ENCODE results near the gene TFRC.
A peak's percentile ranks its signal among the peaks of the same experiment; 100 is the strongest.

The TFRC gene

GRCh38 chr3:196096382-196096953 lies 14.6 kb upstream of the TFRC start:
- no peak for DNase-seq
- Histone ChIP-seq H3K18ac (ENCODE audit: low read length) (no peak overlapping the region), H3K9ac (ENCODE audit: low read length) (no peak overlapping the region), H4K5ac (ENCODE audit: low read length) (no peak overlapping the region), H3K4ac (ENCODE audit: low read depth, low read length) (no peak overlapping the region), H3K27ac (ENCODE audit: low read depth, low read length) (no peak overlapping the region), H3K23ac (ENCODE audit: low read length) (no peak overlapping the region), H2BK5ac (ENCODE audit: low read length) (no peak overlapping the region), H3K79me1 (ENCODE audit: low read length) (no peaks in the 10 kb centered on the region), H3K4me1 (ENCODE audit: control insufficient read depth, low read depth, low read length) (no peaks in the 10 kb centered on the region), H2AK5ac (ENCODE audit: low read length) (no peak overlapping the region), H3K4me2 (ENCODE audit: low read length) (no peak overlapping the region), H2BK120ac (ENCODE audit: low read depth, low read length) (no peak overlapping the region), H3K79me2 (ENCODE audit: control insufficient read depth, insufficient read depth, low read length) (no peaks in the 10 kb centered on the region), H3K4me3 (ENCODE audit: low read length) (no peak overlapping the region), H2BK15ac (replicated peaks; ENCODE audit: low read depth) (no peak overlapping the region), H3K56ac (ENCODE audit: low read length) (no peak overlapping the region), H4K8ac (ENCODE audit: low read depth, low read length) (no peak overlapping the region), H3K27me3 (ENCODE audit: insufficient read depth, low read length, poor library complexity) (no peaks in the 10 kb centered on the region), H3K36me3 (ENCODE audit: control insufficient read depth, insufficient read depth, low read length) (no peaks in the 10 kb centered on the region)
- WGBS (ENCODE audit: extremely low coverage, insufficient coverage, low lambda C conversion rate): no CpG with 5 or more reads among the region's 11 CpGs

GRCh38 chr3:196093317-196094111 lies 11.6 kb upstream of the TFRC start:
- Histone ChIP-seq H3K4me3 (ENCODE audit: low read length) (no peak overlapping the region), H3K4me2 (ENCODE audit: low read length) (no peak overlapping the region), H3K4me1 (ENCODE audit: control insufficient read depth, low read depth, low read length) (no peaks in the 10 kb centered on the region), H2AK5ac (ENCODE audit: low read length) (no peak overlapping the region), H3K23ac (ENCODE audit: low read length) (no peak overlapping the region), H4K8ac (ENCODE audit: low read depth, low read length) (no peak overlapping the region), H3K27me3 (ENCODE audit: insufficient read depth, low read length, poor library complexity) (no peaks in the 10 kb centered on the region), H3K79me1 (ENCODE audit: low read length) (no peaks in the 10 kb centered on the region), H3K4ac (ENCODE audit: low read depth, low read length) (no peak overlapping the region), H2BK120ac (ENCODE audit: low read depth, low read length) (no peak overlapping the region), H2BK5ac (ENCODE audit: low read length) (no peak overlapping the region), H3K36me3 (ENCODE audit: control insufficient read depth, insufficient read depth, low read length) (no peaks in the 10 kb centered on the region), H3K9ac (ENCODE audit: low read length) (no peak overlapping the region), H2BK15ac (replicated peaks; ENCODE audit: low read depth) (no peak overlapping the region), H3K27ac (ENCODE audit: low read depth, low read length) (no peak overlapping the region), H3K79me2 (ENCODE audit: control insufficient read depth, insufficient read depth, low read length) (no peaks in the 10 kb centered on the region), H3K56ac (ENCODE audit: low read length) (no peak overlapping the region), H3K18ac (ENCODE audit: low read length) (no peak overlapping the region), H4K5ac (ENCODE audit: low read length) (no peak overlapping the region)
- WGBS (ENCODE audit: extremely low coverage, insufficient coverage, low lambda C conversion rate): no CpG with 5 or more reads among the region's 7 CpGs
- DNase-seq: no peak

GRCh38 chr3:196087906-196088305 lies 6.0 kb upstream of the TFRC start:
- H3K79me1 ChIP-seq (ENCODE audit: low read length): no peaks in the 10 kb centered on the region
- no peaks in the 10 kb centered on the region for H3K79me2 ChIP-seq (ENCODE audit: control insufficient read depth, insufficient read depth, low read length)
- no peak overlapping the region for H2BK5ac ChIP-seq (ENCODE audit: low read length)
- H3K36me3 ChIP-seq (ENCODE audit: control insufficient read depth, insufficient read depth, low read length): no peaks in the 10 kb centered on the region
- H4K8ac ChIP-seq (ENCODE audit: low read depth, low read length): no peak overlapping the region
- no peak overlapping the region for H3K18ac ChIP-seq (ENCODE audit: low read length)
- H3K4me1 ChIP-seq (ENCODE audit: control insufficient read depth, low read depth, low read length): no peaks in the 10 kb centered on the region
- H3K27me3 ChIP-seq (ENCODE audit: insufficient read depth, low read length, poor library complexity): no peaks in the 10 kb centered on the region
- no peak for DNase-seq
- WGBS (ENCODE audit: extremely low coverage, insufficient coverage, low lambda C conversion rate): no CpG with 5 or more reads among the region's 5 CpGs
- H3K23ac ChIP-seq (ENCODE audit: low read length): no peak overlapping the region
- H3K56ac ChIP-seq (ENCODE audit: low read length): no peak overlapping the region
- no peak overlapping the region for H2BK15ac ChIP-seq (replicated peaks; ENCODE audit: low read depth)
- H3K9ac ChIP-seq (ENCODE audit: low read length): no peak overlapping the region
- no peak overlapping the region for H3K4ac ChIP-seq (ENCODE audit: low read depth, low read length)
- H3K4me3 ChIP-seq (ENCODE audit: low read length): no peak overlapping the region
- no peak overlapping the region for H2BK120ac ChIP-seq (ENCODE audit: low read depth, low read length)
- H2AK5ac ChIP-seq (ENCODE audit: low read length): no peak overlapping the region
- no peak overlapping the region for H3K4me2 ChIP-seq (ENCODE audit: low read length)
- no peak overlapping the region for H4K5ac ChIP-seq (ENCODE audit: low read length)
- H3K27ac ChIP-seq (ENCODE audit: low read depth, low read length): no peak overlapping the region

GRCh38 chr3:196082619-196082971 lies 705 bp upstream of the TFRC start:
- Histone ChIP-seq H3K56ac (ENCODE audit: low read length) (no peak overlapping the region), H3K18ac (ENCODE audit: low read length) (no peak overlapping the region), H2BK15ac (replicated peaks; ENCODE audit: low read depth) (no peak overlapping the region), H3K27me3 (ENCODE audit: insufficient read depth, low read length, poor library complexity) (no peaks in the 10 kb centered on the region), H3K79me2 (ENCODE audit: control insufficient read depth, insufficient read depth, low read length) (peaks cover 34% of the 10 kb centered on the region), H3K4me2 (ENCODE audit: low read length) (no peak overlapping the region), H2BK120ac (ENCODE audit: low read depth, low read length) (no peak overlapping the region), H4K8ac (ENCODE audit: low read depth, low read length) (no peak overlapping the region), H3K9ac (ENCODE audit: low read length) (no peak overlapping the region), H2BK5ac (ENCODE audit: low read length) (no peak overlapping the region), H3K36me3 (ENCODE audit: control insufficient read depth, insufficient read depth, low read length) (no peaks in the 10 kb centered on the region), H3K79me1 (ENCODE audit: low read length) (peaks cover 5% of the 10 kb centered on the region), H3K4me1 (ENCODE audit: control insufficient read depth, low read depth, low read length) (peaks cover 4% of the 10 kb centered on the region), H2AK5ac (ENCODE audit: low read length) (no peak overlapping the region), H3K4me3 (ENCODE audit: low read length) (no peak overlapping the region), H3K4ac (ENCODE audit: low read depth, low read length) (no peak overlapping the region), H3K23ac (ENCODE audit: low read length) (no peak overlapping the region), H3K27ac (ENCODE audit: low read depth, low read length) (no peak overlapping the region), H4K5ac (ENCODE audit: low read length) (no peak overlapping the region)
- DNase-seq: no peak
- no CpG with 5 or more reads among the region's 6 CpGs for WGBS (ENCODE audit: extremely low coverage, insufficient coverage, low lambda C conversion rate)

GRCh38 chr3:196081002-196081833 lies 672 bp downstream of the TFRC start:
- Histone ChIP-seq H2AK5ac (ENCODE audit: low read length) (no peak overlapping the region), H3K36me3 (ENCODE audit: control insufficient read depth, insufficient read depth, low read length) (no peaks in the 10 kb centered on the region), H3K27me3 (ENCODE audit: insufficient read depth, low read length, poor library complexity) (no peaks in the 10 kb centered on the region), H2BK15ac (replicated peaks; ENCODE audit: low read depth) (no peak overlapping the region), H3K4ac (ENCODE audit: low read depth, low read length) (peak overlapping the region; percentile 44), H3K4me2 (ENCODE audit: low read length) (peak overlapping the region; percentile 98), H3K9ac (ENCODE audit: low read length) (peak overlapping the region; percentile 94), H3K4me1 (ENCODE audit: control insufficient read depth, low read depth, low read length) (peaks cover 4% of the 10 kb centered on the region), H2BK120ac (ENCODE audit: low read depth, low read length) (no peak overlapping the region), H3K4me3 (ENCODE audit: low read length) (peak overlapping the region; percentile 97), H3K56ac (ENCODE audit: low read length) (peak overlapping the region; percentile 97), H4K5ac (ENCODE audit: low read length) (no peak overlapping the region), H3K18ac (ENCODE audit: low read length) (peak overlapping the region; percentile 46), H3K79me2 (ENCODE audit: control insufficient read depth, insufficient read depth, low read length) (peaks cover 38% of the 10 kb centered on the region), H2BK5ac (ENCODE audit: low read length) (peak overlapping the region; percentile 69), H3K23ac (ENCODE audit: low read length) (peak overlapping the region; percentile 89), H3K79me1 (ENCODE audit: low read length) (peaks cover 5% of the 10 kb centered on the region), H4K8ac (ENCODE audit: low read depth, low read length) (no peak overlapping the region), H3K27ac (ENCODE audit: low read depth, low read length) (peak overlapping the region; percentile 63)
- WGBS (ENCODE audit: extremely low coverage, insufficient coverage, low lambda C conversion rate): no CpG with 5 or more reads among the region's 61 CpGs
- DNase-seq: peak; percentile 61
